Stimulated activated CD8-positive, alpha-beta memory T cell treated with anti-CD3 and anti-CD28 coated beads, Interleukin-15, amount 100 ng/mL, for 4 hours (primary cell): Measurements from ENCODE around the gene ZFP91.

Source experiments
- DNase-seq, 2 donors: peaks; one replicate each; pipeline ENCODE4 v3.0.0-alpha.2; 2020; ENCODE audit warnings: low read depth in 2 of 2

The ZFP91 gene

DNA sequence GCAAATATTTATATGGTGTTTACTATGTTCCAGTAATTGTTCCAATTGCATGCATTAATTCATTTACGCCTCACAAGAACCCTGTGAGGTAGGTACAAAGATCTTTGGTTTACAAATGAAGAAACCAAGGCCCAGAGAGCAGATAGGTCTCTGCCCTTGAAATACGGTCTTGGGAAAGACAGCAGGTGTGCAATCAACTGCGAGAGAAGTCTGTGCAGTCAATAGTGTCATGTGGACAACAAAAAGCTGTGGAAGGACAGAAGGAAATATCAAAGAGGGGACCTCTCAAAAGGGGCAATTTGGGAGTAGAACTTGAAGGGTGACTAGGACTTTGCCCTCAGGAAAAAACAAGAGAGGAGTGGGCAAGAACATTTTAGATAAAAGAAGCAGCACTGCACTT is 52.5 kb downstream of the ZFP91 start:
- no peak for DNase-seq

DNA sequence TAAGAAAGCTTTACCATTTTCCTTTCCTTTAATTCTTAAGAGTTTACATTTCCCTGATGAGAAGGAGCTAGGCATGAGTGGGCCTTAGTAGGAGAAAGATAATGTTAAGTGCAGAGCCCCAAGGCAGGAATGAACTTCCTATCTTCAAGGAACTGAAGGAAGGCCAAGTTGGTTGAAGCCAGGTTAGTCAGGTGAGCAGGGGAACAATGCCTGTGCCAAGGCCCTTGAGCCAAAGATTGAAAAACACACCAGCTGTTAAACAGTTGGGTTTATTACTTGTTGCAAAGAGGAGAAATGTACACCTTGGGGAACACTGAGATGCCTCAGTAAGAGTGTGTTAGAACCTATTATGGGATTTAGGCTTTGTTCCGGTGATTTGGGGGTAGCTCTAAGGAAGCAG is 53.6 kb downstream of the ZFP91 start:
- no peak for DNase-seq

DNA sequence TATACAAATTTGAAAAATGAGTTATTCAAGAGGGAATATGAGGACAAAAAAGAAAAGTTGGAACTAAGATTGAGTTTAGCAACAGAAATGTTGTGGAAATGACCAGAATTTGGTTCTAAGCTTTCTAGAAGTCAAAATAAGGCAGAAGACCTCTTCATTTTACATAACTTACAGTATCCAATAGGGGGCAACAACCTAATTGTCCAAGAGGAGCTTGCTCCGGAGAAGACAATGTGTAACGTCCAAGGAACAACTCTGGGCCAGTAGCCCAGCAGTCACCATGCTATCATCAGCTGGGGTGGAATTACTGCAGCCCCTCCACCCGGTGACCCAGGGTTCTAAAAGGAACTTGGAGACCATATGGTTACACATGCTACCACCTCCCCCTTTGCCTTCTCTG is 57.7 kb downstream of the ZFP91 start:
- no peak for DNase-seq

DNA sequence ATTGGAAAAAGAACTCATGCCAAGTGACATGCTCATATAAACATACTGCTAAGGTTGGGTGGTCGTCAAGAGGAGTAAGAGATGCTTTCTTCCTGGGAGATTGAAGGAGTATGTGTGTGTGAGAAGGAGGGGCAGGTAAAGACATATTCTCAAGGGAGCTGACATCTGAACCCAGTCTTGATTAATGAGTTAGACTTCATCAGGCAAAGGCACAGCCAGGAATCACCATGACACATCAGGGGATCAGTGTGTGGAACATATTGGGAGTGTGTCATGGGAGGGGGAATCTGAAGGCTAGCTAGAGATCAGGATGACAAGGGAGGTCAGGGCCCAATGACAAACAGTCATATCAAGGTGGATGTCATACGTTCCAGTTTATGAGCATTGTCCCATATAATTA is 58.5 kb downstream of the ZFP91 start:
- DNase-seq: no peak

- no peak for DNase-seq
Observed at GRCh38 chr11:58639103-58639502, 60.2 kb downstream of the ZFP91 start.

- no peak for DNase-seq
Observed at GRCh38 chr11:58639669-58640068, 60.8 kb downstream of the ZFP91 start.

DNA sequence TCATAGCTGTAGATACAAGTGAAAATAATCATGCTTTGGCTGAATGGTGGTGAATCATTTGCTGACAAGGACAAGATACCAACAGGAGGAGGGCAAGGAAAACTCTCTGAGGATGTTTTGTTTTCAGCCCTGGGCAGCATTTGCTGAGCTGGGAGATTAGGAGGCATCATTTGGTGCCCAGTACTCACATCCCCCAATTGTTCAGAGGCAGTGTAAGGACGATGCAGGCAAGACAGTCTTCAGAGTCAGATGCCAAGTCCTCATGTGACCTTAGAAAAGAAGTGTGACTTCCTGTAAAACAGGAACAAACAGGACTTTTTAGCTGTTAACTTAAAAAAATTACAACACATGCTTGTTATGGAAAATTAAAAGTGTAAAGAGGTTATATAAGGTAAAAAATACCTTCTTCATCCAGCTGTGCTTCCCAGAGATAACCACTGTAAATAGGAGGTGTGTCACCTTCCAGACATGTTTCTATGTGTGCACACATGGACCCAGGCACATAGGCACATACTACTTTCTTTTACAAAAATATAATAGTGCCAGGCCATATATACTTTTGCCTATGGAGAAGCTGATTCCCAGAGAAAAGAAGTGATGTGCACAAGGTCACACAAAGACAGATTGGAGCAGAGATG is 61.6 kb downstream of the ZFP91 start:
- peak in 1 of 2 donors; percentile 0 for DNase-seq

DNA sequence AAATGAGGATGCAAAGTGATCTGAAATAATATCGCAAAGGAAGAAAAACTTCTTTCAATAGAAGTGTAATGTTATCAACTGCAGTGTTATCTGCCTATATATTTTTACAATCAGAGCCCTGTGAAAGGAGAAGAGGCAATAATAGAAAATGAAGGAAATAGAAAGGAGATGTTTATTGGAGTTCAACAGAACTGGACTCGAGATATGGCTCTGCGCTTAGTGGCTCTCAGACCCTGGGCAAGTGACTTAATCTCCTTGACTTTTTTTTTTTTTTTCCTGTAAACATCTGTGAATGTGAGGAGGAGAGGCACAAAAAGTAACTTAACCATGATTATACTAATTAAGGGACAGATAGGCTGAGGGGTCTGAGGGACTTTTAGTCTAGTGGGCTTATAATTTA is 62.5 kb downstream of the ZFP91 start:
- no peak for DNase-seq

- no peak for DNase-seq
Observed at GRCh38 chr11:58641803-58642581, 63.1 kb downstream of the ZFP91 start.

GRCh38 chr11:58645854-58646253 is 67.0 kb downstream of the ZFP91 start:
- no peak for DNase-seq

GRCh38 chr11:58647141-58647699 is 68.4 kb downstream of the ZFP91 start:
- DNase-seq: no peak

GRCh38 chr11:58647866-58648265 is 69.0 kb downstream of the ZFP91 start:
- no peak for DNase-seq

GRCh38 chr11:58649623-58650022 is 70.8 kb downstream of the ZFP91 start:
- DNase-seq: no peak

DNA sequence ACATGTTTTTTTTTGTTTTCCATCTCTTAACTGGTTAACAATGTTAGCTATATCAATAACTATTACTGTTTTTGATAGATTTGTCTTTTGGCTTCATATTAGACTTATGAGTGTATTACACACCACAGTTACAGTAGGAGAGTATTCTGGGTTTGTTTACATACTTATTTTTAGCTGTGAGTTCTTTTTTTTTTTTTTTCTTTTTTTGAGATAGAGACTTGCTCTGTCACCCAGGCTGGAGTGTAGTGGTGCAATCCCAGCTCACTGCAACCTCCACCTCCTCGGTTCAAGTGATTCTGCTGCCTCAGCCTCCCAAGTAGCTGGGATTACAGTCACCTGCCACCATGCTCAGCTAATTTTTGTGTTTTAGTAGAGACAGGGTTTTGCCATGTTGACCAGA is 71.6 kb downstream of the ZFP91 start:
- no peak for DNase-seq

DNA sequence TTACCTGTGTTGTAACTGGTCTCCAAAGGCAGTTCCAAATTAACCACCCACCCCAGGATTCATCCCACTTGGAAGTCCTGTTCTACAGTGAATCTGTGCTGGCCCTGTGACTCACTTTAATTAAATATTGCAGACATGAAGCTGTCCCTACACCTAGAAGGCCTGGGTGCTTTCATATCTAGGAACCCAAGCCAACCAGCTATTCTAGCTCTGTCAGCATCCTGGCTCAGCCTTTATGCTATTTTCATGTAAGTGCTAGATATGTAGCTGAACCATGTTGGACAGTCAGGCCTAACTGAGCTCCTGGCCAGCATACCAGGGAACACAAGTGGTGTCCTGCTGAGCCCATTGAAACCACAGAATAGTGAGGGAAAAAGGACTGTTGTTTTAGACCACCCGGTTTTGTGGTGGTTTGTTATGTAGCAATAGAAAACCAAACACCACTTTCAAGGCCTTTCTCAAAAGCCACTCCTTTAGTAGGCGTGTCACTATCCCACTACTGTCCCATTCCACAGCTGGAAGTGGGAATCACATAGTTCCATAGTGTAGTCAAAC is 73.9 kb downstream of the ZFP91 start:
- DNase-seq: no peak

DNA sequence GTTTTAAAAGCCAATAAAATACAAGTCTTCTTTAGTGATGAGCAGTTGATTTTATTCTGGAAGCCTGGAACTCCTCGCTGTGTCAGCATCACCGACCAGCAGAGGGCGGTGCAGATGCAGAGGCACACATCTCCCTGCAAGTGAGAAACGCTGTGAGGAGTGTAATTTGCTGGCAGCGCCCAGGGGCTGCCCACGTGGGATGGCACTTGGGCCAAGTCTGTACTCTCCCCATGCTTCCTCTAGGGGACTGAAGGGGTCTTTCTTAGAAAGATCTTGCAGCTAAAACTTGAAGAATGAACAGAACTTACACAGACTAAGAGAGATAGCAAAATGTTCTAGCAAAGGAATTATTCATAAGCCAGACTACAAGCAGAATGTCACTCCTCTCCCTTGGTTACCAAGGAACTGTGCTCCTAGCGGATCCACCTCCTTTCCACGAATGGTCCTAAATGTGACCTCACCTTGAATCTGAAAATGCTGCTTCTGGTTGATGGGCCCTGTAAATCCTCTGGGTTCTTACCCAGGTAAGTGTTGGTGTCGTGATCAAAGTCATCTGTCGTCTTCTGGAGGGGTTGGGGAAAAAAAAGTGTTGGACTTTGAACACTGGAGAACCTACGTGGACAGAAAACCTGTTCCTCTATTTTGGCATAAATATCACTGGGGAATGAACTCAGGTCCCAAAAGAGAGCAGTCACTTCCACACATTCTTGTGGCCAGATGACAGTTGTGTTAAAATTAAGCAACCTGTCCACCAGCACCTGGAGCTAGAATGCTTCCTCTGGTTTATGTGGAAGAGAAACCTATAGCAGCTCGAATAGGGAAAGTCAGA is 75.4 kb downstream of the ZFP91 start:
- DNase-seq: peak; percentile 26 to 52

GRCh38 chr11:58654908-58655296 is 76.0 kb downstream of the ZFP91 start:
- DNase-seq: no peak

GRCh38 chr11:58656348-58656747 is 77.5 kb downstream of the ZFP91 start:
- DNase-seq: no peak

DNA sequence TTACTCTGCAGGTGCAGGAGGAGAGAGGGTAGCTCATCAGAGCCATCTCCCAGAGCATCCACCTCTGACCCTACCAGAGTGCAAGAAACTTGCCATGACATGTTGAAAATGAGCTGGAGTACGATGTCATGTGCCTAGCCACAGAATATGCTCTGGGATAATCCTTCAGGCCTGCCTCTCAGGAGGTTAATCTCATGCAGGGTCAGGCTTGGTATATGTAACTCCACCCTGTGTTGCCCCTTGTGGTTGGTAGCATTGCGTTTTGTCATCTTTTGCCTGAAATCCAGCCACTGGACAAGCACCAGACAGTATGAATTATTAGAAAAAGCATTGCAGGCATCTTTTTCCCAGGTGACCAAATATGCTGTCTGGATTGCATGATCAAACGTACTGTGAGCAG is 79.8 kb downstream of the ZFP91 start:
- no peak for DNase-seq

GRCh38 chr11:58659404-58659803 is 80.5 kb downstream of the ZFP91 start:
- no peak for DNase-seq

DNA sequence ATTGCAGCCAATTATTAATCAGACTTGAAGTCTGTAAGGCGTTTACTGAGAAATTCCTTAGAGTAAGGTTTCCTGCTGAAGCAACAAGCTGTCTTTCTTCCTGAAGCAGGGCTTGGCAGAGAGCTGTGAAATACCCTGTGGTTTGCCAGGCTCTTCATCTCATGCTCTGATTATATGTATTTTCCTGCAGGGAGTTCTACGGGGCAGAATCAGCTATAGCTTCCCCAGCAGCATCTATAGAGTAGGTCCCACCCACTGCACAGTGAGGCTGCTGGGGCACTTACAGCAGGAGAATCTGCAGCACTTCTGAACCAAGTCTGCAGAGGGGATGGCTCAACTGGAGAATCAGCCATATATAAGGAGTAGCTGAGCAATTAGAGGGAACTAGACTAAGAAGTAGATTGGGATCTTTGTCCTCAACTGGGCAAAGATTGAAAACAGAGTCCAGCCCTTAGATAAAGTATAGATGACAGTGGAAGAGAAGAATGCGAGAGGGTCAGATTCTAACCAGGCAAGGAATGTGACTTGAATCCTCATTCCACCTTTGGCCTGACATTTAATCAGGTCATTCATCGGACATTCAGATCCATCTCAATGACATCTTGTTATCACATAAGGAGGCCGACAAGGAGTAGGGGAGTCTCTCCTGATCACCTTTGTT is 81.2 kb downstream of the ZFP91 start:
- no peak for DNase-seq
